ENCODE data around the gene UBE2J2. TPM values are rescaled to one million over a fixed set of nuclear protein-coding genes. Genes with fewer than 3 reads are reported as not detected.

UBE2J2 gene
- total and polyA plus RNA-seq, 2 donors (not counting 3 experiments of a cell fraction or from before 2014, with no cell fraction given): 60.7 to 80.7 TPM

GRCh38 chr1:1211541-1212441, 61.9 kb downstream of the UBE2J2 start:
- DNase-seq (ENCODE audit: low read depth, low spot score) (no peak), FAIRE-seq (no peak)
- intact Hi-C loops (cut with micrococcal nuclease): loop anchor here (2.0 kb wide), 2 partner anchors 19 to 89 kb away; no protein-coding TSS in a partner anchor
- no peaks in the 10 kb centered on the region for H4K20me1 ChIP-seq (replicated peaks; ENCODE audit: control insufficient read depth, extremely low read depth, insufficient read depth, low read length)
- H3K9ac ChIP-seq (replicated peaks; ENCODE audit: extremely low read depth, insufficient read depth, low read length): no peak overlapping the region
- CTCF ChIA-PET: interaction anchor here (1.5 kb wide), 1 partner anchor 90 kb away, joined by 4 read pairs; no protein-coding TSS in a partner anchor
- peaks cover 1 to 2% of the 10 kb centered on the region in 2 experiments for H3K27me3 ChIP-seq (ENCODE audit: control insufficient read depth in 2 of 2, insufficient read depth in 2 of 2, low read length in 2 of 2)
- H3K79me2 ChIP-seq (ENCODE audit: control insufficient read depth, insufficient read depth, low read length): no peaks in the 10 kb centered on the region
- peaks cover 2% of the 10 kb centered on the region in 2 experiments for H3K36me3 ChIP-seq (ENCODE audit: control insufficient read depth in 2 of 2, extremely low read depth in 1 of 2, insufficient read depth in 2 of 2, low read length in 2 of 2)
- no peaks in the 10 kb centered on the region for H3K4me1 ChIP-seq (ENCODE audit: control insufficient read depth, extremely low read depth, insufficient read depth, low read length)
- no peak overlapping the region for H2AFZ ChIP-seq (ENCODE audit: low read depth, low read length)
- BruUV-seq (replicated peaks): no TSS peak
- no peak overlapping the region for H3K4me2 ChIP-seq (ENCODE audit: insufficient read depth, low read length)
- POLR2A ChIA-PET: no interaction called here
- dilution Hi-C loops (cut with MboI; ENCODE audit: extremely low pct_ligation_motif_present, low sequenced_read_pairs): no loop called here
- H3K9me3 ChIP-seq (replicated peaks; ENCODE audit: control insufficient read depth, insufficient read depth, low read length): no peaks in the 10 kb centered on the region
- no peak overlapping the region for H3K4me3 ChIP-seq (replicated peaks in 1 of 3; ENCODE audit: insufficient read depth in 1 of 3, low read depth in 1 of 3, low read length in 3 of 3)
- H3K9me1 ChIP-seq (replicated peaks; ENCODE audit: control insufficient read depth, extremely low read depth, insufficient read depth, low read length): no peaks in the 10 kb centered on the region
- TF ChIP-seq EZH2 (IDR thresholded peaks at IDR 0.05; ENCODE audit: borderline replicate concordance, low read depth, low read length, severe bottlenecking): no peak
- no peak for TF ChIP-seq FOS (IDR thresholded peaks at IDR 0.05; ENCODE audit: borderline replicate concordance, insufficient read depth, low read length)
- TF ChIP-seq MYC (IDR thresholded peaks at IDR 0.05; ENCODE audit: low read depth, low read length): no peak
- no peak for TF ChIP-seq JUN (IDR thresholded peaks at IDR 0.05; ENCODE audit: borderline replicate concordance, insufficient read depth, insufficient read length, low read depth)
- no peak for TF ChIP-seq POLR2AphosphoS5 (IDR thresholded peaks at IDR 0.05; ENCODE audit: insufficient read depth, low read depth, low read length)
- TF ChIP-seq, protein P1, sequence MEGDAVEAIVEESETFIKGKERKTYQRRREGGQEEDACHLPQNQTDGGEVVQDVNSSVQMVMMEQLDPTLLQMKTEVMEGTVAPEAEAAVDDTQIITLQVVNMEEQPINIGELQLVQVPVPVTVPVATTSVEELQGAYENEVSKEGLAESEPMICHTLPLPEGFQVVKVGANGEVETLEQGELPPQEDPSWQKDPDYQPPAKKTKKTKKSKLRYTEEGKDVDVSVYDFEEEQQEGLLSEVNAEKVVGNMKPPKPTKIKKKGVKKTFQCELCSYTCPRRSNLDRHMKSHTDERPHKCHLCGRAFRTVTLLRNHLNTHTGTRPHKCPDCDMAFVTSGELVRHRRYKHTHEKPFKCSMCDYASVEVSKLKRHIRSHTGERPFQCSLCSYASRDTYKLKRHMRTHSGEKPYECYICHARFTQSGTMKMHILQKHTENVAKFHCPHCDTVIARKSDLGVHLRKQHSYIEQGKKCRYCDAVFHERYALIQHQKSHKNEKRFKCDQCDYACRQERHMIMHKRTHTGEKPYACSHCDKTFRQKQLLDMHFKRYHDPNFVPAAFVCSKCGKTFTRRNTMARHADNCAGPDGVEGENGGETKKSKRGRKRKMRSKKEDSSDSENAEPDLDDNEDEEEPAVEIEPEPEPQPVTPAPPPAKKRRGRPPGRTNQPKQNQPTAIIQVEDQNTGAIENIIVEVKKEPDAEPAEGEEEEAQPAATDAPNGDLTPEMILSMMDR (IDR thresholded peaks at IDR 0.05; ENCODE audit: extremely low read depth in 1 of 2, insufficient read depth in 1 of 2, low read depth in 1 of 2, low read length in 2 of 2): no peak
- no peak for TF ChIP-seq POLR2A (IDR thresholded peaks at IDR 0.05; ENCODE audit: low read depth, low read length)
- TF ChIP-seq GATA2 (IDR thresholded peaks at IDR 0.05; ENCODE audit: insufficient read depth, insufficient read length, low read depth, low read length): no peak
- no peak for TF ChIP-seq MAX (IDR thresholded peaks at IDR 0.05; ENCODE audit: insufficient read depth, insufficient read length)
- no peak overlapping the region for H3K27ac ChIP-seq (ENCODE audit: insufficient read depth, low read depth, low read length)
